ENCODE measurements around the gene TAS1R1. TPM values are rescaled to one million over a fixed set of nuclear protein-coding genes. Genes with fewer than 3 reads are reported as not detected.

The TAS1R1 gene
- total and polyA plus RNA-seq, 9 of the 15 experiments (the other 6 are each of a cell fraction or from before 2014, with no cell fraction given): 0.06 TPM; not detected in 8

DNA sequence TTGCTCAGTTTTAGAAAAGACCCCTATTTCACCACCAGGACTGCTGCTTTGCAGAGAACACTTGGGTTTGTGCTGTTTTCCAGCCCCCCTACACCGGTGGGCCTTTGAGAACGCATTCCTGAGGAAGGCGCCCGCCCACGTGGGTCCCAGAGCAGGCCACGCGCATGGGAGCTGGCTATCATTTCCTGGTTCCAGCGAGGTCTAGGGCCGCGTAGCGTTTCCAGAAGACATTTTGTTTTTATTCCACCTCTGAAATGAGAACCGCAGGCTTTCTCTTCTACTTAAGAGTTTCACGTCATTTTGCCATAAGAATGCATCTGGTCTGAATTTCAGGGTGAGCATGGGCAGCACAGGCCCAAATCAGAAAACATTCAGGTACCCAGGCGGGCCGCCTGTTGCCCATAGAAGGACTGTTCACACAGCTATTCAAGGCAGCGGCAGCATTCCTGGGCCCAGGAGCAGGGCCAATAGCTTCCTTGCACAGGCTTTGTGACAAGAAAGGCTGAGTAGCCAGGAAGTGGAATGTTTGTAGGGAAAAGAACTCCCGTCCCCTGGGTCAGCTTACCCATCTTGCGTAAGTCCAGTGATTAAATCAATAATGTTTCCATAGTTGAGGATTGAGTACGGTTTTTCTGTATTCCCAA is 48.9 kb downstream of the TAS1R1 start (continued):
- TF ChIP-seq RFX1 (IDR thresholded peaks at IDR 0.05) (no peak), ELF2 (CRISPR knock-in tag; IDR thresholded peaks at IDR 0.05) (peak; percentile 91), RHOXF2B (CRISPR knock-in tag; conservative IDR thresholded peaks at IDR 0.05) (0 out of 2 replicates have a peak, but pooled peaks have one; percentile 38), SP2 (IDR thresholded peaks at IDR 0.05; ENCODE audit: extremely low read depth, low read depth, low read length, poor library complexity, severe bottlenecking) (no peak), HDAC1 (IDR thresholded peaks at IDR 0.05) (peak in 1 of 2 experiments; percentile 93; a peak in 2 of 4 replicates), NFE2 (IDR thresholded peaks at IDR 0.05; ENCODE audit: low read depth) (0 out of 2 replicates have a peak, but pooled peaks have one; percentile 5), CREB1 (IDR thresholded peaks at IDR 0.05) (no peak), CREB1 (CRISPR knock-in tag; IDR thresholded peaks at IDR 0.05) (no peak), FOXK1 (CRISPR knock-in tag; IDR thresholded peaks at IDR 0.05; ENCODE audit: borderline replicate concordance) (no peak), ATF7 (IDR thresholded peaks at IDR 0.05) (no peak; the same call in 1 of the 2 replicates), BRD4 (IDR thresholded peaks at IDR 0.05) (peak; percentile 98), FOXA1 (IDR thresholded peaks at IDR 0.05; ENCODE audit: borderline replicate concordance) (no peak), ZNF146 (CRISPR knock-in tag; IDR thresholded peaks at IDR 0.05; ENCODE audit: unreplicated experiment) (no peak), ZNF324 (CRISPR knock-in tag; IDR thresholded peaks at IDR 0.05) (no peak)
- TF ChIP-seq, protein P1, sequence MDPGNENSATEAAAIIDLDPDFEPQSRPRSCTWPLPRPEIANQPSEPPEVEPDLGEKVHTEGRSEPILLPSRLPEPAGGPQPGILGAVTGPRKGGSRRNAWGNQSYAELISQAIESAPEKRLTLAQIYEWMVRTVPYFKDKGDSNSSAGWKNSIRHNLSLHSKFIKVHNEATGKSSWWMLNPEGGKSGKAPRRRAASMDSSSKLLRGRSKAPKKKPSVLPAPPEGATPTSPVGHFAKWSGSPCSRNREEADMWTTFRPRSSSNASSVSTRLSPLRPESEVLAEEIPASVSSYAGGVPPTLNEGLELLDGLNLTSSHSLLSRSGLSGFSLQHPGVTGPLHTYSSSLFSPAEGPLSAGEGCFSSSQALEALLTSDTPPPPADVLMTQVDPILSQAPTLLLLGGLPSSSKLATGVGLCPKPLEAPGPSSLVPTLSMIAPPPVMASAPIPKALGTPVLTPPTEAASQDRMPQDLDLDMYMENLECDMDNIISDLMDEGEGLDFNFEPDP (CRISPR knock-in tag; IDR thresholded peaks at IDR 0.05): no peak; the same call in 1 of the 2 replicates
- TF ChIP-seq, protein P2, sequence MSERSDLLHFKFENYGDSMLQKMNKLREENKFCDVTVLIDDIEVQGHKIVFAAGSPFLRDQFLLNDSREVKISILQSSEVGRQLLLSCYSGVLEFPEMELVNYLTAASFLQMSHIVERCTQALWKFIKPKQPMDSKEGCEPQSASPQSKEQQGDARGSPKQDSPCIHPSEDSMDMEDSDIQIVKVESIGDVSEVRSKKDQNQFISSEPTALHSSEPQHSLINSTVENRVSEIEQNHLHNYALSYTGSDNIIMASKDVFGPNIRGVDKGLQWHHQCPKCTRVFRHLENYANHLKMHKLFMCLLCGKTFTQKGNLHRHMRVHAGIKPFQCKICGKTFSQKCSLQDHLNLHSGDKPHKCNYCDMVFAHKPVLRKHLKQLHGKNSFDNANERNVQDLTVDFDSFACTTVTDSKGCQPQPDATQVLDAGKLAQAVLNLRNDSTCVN (CRISPR knock-in tag; IDR thresholded peaks at IDR 0.05): no peak
- TF ChIP-seq, protein P3, sequence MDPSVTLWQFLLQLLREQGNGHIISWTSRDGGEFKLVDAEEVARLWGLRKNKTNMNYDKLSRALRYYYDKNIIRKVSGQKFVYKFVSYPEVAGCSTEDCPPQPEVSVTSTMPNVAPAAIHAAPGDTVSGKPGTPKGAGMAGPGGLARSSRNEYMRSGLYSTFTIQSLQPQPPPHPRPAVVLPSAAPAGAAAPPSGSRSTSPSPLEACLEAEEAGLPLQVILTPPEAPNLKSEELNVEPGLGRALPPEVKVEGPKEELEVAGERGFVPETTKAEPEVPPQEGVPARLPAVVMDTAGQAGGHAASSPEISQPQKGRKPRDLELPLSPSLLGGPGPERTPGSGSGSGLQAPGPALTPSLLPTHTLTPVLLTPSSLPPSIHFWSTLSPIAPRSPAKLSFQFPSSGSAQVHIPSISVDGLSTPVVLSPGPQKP (CRISPR knock-in tag; IDR thresholded peaks at IDR 0.05): no peak
- TF ChIP-seq, protein P4, sequence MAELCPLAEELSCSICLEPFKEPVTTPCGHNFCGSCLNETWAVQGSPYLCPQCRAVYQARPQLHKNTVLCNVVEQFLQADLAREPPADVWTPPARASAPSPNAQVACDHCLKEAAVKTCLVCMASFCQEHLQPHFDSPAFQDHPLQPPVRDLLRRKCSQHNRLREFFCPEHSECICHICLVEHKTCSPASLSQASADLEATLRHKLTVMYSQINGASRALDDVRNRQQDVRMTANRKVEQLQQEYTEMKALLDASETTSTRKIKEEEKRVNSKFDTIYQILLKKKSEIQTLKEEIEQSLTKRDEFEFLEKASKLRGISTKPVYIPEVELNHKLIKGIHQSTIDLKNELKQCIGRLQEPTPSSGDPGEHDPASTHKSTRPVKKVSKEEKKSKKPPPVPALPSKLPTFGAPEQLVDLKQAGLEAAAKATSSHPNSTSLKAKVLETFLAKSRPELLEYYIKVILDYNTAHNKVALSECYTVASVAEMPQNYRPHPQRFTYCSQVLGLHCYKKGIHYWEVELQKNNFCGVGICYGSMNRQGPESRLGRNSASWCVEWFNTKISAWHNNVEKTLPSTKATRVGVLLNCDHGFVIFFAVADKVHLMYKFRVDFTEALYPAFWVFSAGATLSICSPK (IDR thresholded peaks at IDR 0.05; ENCODE audit: borderline replicate concordance): no peak
- TF ChIP-seq, protein P5, sequence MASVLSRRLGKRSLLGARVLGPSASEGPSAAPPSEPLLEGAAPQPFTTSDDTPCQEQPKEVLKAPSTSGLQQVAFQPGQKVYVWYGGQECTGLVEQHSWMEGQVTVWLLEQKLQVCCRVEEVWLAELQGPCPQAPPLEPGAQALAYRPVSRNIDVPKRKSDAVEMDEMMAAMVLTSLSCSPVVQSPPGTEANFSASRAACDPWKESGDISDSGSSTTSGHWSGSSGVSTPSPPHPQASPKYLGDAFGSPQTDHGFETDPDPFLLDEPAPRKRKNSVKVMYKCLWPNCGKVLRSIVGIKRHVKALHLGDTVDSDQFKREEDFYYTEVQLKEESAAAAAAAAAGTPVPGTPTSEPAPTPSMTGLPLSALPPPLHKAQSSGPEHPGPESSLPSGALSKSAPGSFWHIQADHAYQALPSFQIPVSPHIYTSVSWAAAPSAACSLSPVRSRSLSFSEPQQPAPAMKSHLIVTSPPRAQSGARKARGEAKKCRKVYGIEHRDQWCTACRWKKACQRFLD (CRISPR knock-in tag; IDR thresholded peaks at IDR 0.05): peak; percentile 99
- TF ChIP-seq, protein P6, sequence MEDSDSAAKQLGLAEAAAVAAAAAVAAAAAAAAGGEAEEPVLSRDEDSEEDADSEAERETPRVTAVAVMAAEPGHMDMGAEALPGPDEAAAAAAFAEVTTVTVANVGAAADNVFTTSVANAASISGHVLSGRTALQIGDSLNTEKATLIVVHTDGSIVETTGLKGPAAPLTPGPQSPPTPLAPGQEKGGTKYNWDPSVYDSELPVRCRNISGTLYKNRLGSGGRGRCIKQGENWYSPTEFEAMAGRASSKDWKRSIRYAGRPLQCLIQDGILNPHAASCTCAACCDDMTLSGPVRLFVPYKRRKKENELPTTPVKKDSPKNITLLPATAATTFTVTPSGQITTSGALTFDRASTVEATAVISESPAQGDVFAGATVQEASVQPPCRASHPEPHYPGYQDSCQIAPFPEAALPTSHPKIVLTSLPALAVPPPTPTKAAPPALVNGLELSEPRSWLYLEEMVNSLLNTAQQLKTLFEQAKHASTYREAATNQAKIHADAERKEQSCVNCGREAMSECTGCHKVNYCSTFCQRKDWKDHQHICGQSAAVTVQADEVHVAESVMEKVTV (CRISPR knock-in tag; IDR thresholded peaks at IDR 0.05): 0 out of 2 replicates have a peak, but pooled peaks have one; percentile 7
